HG03108 (cell line): ENCODE measurements around the gene SYN1.
A peak's percentile ranks its signal among the peaks of the same experiment; 100 is the strongest.

Experiments
- ATAC-seq: cut with Tn5 transposase; IDR thresholded peaks from one replicate; pipeline ENCODE4 v1.9.1; 2021; ENCODE audit warnings: moderate library complexity; ENCODE audit not compliant: unreplicated experiment

SYN1 gene

DNA sequence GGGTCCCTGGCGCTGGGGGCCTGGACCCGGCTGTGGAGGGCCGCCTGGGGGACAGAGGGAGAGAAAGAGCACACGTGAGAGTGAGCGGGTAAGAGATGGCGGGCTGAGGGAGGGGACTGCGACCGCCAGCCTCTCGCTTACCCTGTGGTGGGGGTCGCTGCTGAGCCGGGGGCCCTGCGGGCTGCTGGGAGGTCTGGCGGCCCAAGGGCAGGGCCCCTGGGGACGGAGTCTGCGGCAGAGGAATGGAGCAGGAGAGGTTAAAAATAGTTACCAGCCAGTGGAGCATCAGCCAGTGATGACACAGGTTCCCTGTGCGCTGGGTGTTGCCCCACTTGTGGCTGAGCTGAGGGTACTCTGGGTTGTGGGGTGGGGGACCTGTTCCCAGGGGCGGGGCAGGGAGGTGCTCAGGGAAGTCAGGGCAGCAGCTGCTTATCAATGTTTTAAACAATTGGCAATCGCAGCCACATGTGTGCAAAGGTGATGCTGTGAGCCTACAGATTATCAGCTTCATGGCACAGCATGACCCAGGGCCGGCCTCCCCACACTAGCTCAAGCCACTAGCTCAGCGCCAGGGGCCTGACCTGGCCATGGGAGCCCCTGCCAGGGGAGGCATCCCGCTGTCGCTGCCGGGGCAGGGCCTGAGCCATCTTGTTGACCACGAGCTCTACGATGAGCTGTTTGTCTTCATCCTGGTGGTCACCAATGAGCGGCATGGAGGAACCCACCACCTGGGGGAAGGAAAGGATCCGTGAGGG is 44.9 kb downstream of the SYN1 start:
- ATAC-seq = no peak

DNA sequence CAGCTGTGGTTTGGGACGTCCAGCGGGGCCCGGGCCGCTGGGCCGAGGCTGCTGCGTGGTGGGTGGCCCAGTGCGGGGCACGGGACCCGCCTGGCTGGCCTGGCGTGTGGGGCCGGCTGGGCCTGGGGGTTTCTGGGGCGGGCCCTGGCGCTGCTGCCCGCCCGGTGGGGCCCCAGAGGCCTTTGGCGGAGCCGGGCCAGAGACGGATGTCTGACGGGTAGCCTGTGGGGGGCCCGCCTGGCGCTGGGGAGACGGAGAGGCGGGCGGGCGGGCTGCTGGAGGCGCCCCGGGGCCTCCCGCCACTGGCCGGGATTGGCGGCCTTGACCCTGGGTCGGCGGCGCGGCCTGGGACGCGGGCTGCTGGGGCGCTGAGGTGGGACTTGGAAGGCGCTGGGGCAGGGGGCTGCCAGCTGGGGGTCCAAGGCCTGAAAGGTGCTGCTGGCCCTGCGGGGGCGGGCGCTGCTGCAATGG is 45.5 kb downstream of the SYN1 start:
- no peak for ATAC-seq

- no peak for ATAC-seq
Observed at GRCh38 chrX:47573341-47574075, 46.1 kb downstream of the SYN1 start.

GRCh38 chrX:47572773-47573340 is 46.8 kb downstream of the SYN1 start:
- ATAC-seq = no peak

DNA sequence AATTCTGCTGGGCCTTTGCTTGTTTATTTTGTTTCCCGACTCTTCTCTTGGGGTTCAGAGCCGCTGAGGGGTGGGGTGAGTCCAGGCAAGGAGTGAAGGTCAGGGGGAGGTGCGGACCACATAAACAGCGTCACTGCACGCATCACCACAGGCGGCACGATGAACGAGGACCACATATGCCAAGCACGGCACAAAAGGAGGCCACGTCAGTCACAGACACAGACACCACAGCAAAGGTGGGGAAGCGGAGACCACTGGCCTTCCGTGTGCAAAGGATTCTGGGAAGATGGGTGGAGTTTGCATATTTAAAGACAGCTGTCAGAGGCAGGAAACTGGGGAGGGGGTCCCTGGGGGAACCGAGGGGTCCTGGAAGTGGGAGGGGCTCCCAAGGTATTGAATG is 47.8 kb downstream of the SYN1 start:
- no peak for ATAC-seq

DNA sequence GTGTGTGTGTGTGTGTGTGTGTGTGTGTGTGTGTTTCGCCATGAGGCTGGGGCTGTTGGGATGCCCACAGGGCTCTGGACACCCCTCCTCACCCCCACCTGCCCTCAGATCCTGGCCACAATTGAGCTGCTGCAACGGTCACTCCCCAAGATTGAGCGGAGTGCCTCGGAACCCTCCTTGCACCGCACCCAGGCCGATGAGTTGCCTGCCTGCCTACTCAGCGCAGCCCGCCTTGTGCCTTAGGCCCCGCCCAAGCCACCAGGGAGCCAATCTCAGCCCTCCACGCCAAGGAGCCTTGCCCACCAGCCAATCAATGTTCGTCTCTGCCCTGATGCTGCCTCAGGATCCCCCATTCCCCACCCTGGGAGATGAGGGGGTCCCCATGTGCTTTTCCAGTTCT is 48.4 kb downstream of the SYN1 start:
- no peak for ATAC-seq

GRCh38 chrX:47570794-47571193 is 48.9 kb downstream of the SYN1 start:
- no peak for ATAC-seq

DNA sequence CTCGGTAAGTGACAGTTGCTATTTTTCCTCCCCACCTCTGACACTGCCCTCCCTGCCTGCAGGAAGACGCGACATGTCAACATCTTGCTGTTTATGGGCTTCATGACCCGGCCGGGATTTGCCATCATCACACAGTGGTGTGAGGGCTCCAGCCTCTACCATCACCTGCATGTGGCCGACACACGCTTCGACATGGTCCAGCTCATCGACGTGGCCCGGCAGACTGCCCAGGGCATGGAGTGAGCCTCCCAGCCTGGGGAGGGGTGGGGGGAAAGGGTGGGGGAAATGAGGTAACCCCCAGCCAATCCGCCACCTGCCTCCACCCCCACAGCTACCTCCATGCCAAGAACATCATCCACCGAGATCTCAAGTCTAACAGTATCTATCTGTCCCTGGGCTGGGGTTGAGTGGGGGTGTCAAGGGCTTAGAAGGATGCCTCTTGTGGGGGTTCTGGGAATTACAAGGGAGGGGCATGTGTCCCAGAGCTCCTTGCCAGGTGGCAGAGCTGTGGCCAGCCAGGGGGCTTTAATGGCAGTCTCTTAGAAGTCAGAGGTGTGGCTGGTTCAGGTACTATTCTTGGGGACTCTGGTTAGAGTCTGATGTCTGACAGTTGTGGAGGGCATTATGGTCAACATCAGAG is 50.9 kb downstream of the SYN1 start:
- ATAC-seq = no peak

GRCh38 chrX:47566841-47567240 is 52.8 kb downstream of the SYN1 start:
- ATAC-seq = no peak

GRCh38 chrX:47564438-47565085 is 55.1 kb downstream of the SYN1 start:
- ATAC-seq = no peak

DNA sequence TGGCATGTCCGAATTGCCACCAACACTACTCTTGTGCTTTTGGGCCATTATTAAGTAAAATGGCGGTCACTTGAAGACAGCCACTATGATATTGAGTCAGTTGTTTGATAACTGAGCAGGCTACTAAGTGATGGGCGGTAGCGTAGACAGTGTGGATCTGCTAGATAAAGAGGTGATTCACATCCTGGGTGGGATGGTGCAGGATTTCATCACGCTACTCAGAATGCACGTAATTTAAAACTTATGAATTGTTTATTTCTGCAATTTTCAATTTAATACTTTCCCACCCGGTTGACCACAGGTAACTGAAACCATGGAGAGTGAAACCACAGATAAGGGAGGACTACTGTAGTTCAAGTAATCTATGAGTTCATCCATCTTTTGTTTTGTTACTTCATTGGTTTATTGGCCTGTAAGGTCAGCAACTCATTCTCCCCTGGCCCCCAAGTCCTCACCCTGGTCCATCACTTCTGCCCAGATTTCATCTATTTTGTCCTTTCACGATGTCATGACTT is 55.8 kb downstream of the SYN1 start:
- no peak for ATAC-seq

GRCh38 chrX:47562615-47563243 is 56.9 kb downstream of the SYN1 start:
- no peak for ATAC-seq

DNA sequence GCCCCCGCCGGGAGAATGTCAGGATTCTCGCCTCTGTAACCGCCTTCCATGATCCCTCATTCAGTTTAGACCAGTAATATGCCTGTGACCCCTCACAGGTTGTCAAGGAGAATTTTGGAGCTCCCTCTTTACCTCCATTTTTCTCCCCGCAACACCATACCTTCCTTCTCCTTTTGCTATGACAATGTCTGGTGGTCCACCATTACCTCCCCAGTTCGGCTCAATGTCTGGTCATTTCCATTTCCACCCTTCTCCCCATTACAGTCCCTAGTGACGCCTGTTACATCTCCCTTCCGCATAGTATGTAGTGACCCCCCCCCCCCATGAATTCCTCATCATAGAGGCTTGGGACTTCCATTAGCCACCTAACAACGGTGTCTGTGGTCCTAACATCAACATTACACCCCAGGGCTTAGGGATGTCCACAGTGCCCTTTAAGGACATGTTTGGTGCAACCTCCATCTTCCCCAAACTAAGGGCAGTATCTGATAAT is 58.0 kb downstream of the SYN1 start:
- ATAC-seq = no peak

GRCh38 chrX:47560934-47561658 is 58.6 kb downstream of the SYN1 start, which contains the start of gene ARAF:
Gene ARAF (plus strand): TSS chrX:47561205. CDS start chrX:47562968, 1,763 bp downstream.
- ATAC-seq = peak; percentile 86

DNA sequence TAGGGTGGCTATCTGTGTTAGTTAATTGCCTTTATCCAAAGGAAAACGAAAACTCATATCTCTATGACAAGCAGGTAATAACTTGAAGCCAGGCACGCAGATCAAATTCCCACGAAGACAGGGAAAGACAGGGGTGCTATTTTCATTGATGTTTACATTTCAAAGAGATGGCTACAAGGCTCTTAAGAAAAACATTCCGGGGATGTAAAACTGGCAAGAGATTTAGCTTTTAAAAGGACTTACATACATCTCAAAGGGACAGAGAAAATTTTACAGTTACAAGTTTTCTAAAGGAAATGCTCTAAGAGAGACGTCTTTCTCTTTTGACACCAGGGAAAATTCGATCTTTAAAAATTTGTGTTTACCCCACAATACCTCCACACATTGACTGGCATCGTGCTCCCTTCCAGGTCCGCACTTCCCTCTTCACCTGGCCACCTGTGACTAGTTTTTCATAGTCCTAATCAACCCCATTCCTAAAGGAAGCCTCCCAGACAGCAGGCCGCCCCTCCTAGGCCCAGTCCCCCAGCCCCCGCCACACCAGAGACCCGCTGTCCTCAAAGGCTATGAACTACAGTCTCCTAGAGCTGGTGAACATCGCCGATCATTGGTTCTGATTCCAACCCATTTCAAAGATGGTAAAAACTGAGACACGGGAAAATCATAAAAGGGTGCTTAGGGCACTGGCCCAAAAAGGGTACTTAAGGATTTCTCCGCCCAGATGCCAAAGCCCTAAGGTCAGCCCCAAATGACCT is 59.3 kb downstream of the SYN1 start:
- no peak for ATAC-seq

DNA sequence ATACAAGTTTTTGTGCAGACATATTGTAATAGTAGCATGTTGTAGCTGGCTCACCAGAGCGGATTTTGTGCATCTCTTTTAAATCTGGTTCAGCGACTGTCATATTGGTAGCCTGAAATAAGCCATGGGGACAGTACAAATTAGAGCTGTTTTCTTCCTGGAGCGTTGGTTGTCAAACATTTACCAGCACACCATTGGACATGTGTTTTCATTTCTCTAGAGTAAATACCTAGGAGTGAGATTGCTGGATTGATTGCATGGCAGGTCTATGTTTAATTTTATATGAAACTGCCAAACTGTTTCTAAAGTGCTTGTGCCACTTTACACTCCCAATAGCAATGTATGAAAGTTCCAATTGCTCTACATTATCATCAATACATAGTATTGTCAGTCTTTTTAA is 61.2 kb downstream of the SYN1 start:
- no peak for ATAC-seq

GRCh38 chrX:47556045-47556623 is 63.5 kb downstream of the SYN1 start:
- peak; percentile 87 for ATAC-seq

DNA sequence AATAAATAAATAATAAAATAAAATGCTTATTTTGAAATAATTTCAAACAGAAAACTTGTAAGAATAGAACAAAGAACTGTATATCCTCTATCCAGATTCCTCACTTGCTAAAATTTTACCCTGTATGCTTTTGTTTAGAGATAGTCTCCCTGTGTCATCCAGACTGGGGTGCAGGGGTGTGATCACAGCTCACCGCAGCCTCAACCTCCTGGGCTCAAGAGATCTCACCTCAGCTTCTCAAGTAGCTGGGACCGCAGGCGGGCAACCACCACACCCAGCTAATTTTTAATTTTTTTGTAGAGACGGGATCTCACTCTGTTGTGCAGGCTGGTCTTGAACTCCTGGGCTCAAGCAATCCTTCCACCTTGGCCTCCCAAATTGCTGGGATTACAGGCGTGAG is 76.2 kb downstream of the SYN1 start:
- ATAC-seq = no peak
